ENCODE results near the gene OGDH.

OGDH gene

DNA sequence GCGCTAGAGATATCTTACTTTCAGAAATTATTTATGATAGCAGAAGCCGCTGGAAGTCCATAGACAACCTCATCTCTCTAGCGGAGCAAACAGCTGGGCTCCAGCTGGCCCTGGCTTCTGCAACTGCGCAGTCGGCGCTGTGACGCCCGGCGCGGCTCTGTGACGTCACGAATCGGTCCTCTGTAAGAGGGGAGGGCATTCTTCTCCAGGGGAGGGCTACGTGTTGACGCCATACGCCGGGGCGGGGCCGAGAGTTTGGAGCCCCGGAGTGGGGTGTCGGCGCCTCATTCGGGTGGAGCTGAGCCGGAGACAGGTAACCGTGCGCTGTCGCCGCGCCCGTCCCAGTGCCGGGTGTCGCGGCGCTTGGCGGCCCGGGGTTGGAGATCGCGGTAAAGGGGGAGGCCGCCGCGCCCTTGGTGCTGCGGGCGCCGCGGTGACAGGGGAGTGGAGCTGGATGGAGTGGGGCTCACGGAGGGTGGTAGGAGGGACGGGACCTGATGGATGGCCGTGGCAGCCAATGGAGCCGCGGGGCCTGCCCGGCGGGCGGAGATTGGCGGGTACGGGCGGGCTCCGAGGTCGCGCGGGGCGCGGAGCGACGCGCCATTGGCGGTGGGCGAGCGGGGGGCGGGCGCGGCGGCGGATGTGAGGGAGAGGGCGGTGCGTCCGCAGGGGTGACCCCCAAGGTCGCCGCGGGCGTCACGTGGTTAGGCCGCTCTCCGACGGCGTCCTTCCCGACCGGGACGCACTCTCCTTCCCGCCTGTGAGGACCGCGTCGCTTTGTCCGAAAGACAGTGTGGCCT lies at the start of gene OGDH (continued):
- TF ChIP-seq, protein P1, sequence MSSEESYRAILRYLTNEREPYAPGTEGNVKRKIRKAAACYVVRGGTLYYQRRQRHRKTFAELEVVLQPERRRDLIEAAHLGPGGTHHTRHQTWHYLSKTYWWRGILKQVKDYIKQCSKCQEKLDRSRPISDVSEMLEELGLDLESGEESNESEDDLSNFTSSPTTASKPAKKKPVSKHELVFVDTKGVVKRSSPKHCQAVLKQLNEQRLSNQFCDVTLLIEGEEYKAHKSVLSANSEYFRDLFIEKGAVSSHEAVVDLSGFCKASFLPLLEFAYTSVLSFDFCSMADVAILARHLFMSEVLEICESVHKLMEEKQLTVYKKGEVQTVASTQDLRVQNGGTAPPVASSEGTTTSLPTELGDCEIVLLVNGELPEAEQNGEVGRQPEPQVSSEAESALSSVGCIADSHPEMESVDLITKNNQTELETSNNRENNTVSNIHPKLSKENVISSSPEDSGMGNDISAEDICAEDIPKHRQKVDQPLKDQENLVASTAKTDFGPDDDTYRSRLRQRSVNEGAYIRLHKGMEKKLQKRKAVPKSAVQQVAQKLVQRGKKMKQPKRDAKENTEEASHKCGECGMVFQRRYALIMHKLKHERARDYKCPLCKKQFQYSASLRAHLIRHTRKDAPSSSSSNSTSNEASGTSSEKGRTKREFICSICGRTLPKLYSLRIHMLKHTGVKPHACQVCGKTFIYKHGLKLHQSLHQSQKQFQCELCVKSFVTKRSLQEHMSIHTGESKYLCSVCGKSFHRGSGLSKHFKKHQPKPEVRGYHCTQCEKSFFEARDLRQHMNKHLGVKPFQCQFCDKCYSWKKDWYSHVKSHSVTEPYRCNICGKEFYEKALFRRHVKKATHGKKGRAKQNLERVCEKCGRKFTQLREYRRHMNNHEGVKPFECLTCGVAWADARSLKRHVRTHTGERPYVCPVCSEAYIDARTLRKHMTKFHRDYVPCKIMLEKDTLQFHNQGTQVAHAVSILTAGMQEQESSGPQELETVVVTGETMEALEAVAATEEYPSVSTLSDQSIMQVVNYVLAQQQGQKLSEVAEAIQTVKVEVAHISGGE (tag by site-specific recombination; conservative IDR thresholded peaks at IDR 0.05; ENCODE audit: low read depth), result no peak; the same call in 1 of the 2 replicates
- peak; percentile 97 for TF ChIP-seq GLIS2 (tag by site-specific recombination; IDR thresholded peaks at IDR 0.05)
- no peak for TF ChIP-seq ZNF211 (tag by site-specific recombination; IDR thresholded peaks at IDR 0.05; ENCODE audit: low read depth)
- TF ChIP-seq, protein P2, sequence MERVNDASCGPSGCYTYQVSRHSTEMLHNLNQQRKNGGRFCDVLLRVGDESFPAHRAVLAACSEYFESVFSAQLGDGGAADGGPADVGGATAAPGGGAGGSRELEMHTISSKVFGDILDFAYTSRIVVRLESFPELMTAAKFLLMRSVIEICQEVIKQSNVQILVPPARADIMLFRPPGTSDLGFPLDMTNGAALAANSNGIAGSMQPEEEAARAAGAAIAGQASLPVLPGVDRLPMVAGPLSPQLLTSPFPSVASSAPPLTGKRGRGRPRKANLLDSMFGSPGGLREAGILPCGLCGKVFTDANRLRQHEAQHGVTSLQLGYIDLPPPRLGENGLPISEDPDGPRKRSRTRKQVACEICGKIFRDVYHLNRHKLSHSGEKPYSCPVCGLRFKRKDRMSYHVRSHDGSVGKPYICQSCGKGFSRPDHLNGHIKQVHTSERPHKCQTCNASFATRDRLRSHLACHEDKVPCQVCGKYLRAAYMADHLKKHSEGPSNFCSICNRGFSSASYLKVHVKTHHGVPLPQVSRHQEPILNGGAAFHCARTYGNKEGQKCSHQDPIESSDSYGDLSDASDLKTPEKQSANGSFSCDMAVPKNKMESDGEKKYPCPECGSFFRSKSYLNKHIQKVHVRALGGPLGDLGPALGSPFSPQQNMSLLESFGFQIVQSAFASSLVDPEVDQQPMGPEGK (tag by site-specific recombination; IDR thresholded peaks at IDR 0.05), result peak; percentile 100
- TF ChIP-seq, protein P3, sequence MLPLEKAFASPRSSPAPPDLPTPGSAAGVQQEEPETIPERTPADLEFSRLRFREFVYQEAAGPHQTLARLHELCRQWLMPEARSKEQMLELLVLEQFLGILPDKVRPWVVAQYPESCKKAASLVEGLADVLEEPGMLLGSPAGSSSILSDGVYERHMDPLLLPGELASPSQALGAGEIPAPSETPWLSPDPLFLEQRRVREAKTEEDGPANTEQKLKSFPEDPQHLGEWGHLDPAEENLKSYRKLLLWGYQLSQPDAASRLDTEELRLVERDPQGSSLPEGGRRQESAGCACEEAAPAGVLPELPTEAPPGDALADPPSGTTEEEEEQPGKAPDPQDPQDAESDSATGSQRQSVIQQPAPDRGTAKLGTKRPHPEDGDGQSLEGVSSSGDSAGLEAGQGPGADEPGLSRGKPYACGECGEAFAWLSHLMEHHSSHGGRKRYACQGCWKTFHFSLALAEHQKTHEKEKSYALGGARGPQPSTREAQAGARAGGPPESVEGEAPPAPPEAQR (tag by site-specific recombination; IDR thresholded peaks at IDR 0.05), result no peak
- peak; percentile 93 for TF ChIP-seq ZXDB (tag by site-specific recombination; IDR thresholded peaks at IDR 0.05)
- peak; percentile 91 for TF ChIP-seq ZNF2 (tag by site-specific recombination; IDR thresholded peaks at IDR 0.05)
- TF ChIP-seq ZFP69B (tag by site-specific recombination; IDR thresholded peaks at IDR 0.05), result peak; percentile 22; the same call in 1 of the 2 replicates
- TF ChIP-seq ZNF335 (tag by site-specific recombination; conservative IDR thresholded peaks at IDR 0.05), result peak; percentile 63
- 0 out of 2 replicates have a peak, but pooled peaks have one; percentile 45 for TF ChIP-seq ZNF24 (tag by site-specific recombination; IDR thresholded peaks at IDR 0.05)
- TF ChIP-seq, protein P4, sequence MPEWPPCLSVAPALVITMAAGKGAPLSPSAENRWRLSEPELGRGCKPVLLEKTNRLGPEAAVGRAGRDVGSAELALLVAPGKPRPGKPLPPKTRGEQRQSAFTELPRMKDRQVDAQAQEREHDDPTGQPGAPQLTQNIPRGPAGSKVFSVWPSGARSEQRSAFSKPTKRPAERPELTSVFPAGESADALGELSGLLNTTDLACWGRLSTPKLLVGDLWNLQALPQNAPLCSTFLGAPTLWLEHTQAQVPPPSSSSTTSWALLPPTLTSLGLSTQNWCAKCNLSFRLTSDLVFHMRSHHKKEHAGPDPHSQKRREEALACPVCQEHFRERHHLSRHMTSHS (tag by site-specific recombination; IDR thresholded peaks at IDR 0.05), result no peak
- no peak for TF ChIP-seq ZNF214 (tag by site-specific recombination; IDR thresholded peaks at IDR 0.05; ENCODE audit: borderline replicate concordance)
- TF ChIP-seq, protein P5, sequence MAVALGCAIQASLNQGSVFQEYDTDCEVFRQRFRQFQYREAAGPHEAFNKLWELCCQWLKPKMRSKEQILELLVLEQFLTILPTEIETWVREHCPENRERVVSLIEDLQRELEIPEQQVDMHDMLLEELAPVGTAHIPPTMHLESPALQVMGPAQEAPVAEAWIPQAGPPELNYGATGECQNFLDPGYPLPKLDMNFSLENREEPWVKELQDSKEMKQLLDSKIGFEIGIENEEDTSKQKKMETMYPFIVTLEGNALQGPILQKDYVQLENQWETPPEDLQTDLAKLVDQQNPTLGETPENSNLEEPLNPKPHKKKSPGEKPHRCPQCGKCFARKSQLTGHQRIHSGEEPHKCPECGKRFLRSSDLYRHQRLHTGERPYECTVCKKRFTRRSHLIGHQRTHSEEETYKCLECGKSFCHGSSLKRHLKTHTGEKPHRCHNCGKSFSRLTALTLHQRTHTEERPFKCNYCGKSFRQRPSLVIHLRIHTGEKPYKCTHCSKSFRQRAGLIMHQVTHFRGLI (tag by site-specific recombination; IDR thresholded peaks at IDR 0.05), result peak; percentile 33; the same call in 1 of the 2 replicates
- no peak for TF ChIP-seq ZNF791 (tag by site-specific recombination; IDR thresholded peaks at IDR 0.05)
- TF ChIP-seq, protein P6, sequence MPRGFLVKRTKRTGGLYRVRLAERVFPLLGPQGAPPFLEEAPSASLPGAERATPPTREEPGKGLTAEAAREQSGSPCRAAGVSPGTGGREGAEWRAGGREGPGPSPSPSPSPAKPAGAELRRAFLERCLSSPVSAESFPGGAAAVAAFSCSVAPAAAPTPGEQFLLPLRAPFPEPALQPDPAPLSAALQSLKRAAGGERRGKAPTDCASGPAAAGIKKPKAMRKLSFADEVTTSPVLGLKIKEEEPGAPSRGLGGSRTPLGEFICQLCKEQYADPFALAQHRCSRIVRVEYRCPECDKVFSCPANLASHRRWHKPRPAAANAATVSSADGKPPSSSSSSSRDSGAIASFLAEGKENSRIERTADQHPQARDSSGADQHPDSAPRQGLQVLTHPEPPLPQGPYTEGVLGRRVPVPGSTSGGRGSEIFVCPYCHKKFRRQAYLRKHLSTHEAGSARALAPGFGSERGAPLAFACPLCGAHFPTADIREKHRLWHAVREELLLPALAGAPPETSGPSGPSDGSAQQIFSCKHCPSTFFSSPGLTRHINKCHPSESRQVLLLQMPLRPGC (tag by site-specific recombination; IDR thresholded peaks at IDR 0.05), result peak; percentile 55; the same call in 1 of the 2 replicates
- TF ChIP-seq ZNF629 (tag by site-specific recombination; IDR thresholded peaks at IDR 0.05), result peak; percentile 100
- TF ChIP-seq, protein P7, sequence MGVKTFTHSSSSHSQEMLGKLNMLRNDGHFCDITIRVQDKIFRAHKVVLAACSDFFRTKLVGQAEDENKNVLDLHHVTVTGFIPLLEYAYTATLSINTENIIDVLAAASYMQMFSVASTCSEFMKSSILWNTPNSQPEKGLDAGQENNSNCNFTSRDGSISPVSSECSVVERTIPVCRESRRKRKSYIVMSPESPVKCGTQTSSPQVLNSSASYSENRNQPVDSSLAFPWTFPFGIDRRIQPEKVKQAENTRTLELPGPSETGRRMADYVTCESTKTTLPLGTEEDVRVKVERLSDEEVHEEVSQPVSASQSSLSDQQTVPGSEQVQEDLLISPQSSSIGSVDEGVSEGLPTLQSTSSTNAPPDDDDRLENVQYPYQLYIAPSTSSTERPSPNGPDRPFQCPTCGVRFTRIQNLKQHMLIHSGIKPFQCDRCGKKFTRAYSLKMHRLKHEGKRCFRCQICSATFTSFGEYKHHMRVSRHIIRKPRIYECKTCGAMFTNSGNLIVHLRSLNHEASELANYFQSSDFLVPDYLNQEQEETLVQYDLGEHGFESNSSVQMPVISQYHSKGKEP (tag by site-specific recombination; IDR thresholded peaks at IDR 0.05), result 0 out of 2 replicates have a peak, but pooled peaks have one; percentile 4
- TF ChIP-seq ZNF114 (tag by site-specific recombination; IDR thresholded peaks at IDR 0.05), result no peak
- TF ChIP-seq GFI1B (tag by site-specific recombination; IDR thresholded peaks at IDR 0.05), result no peak
- TF ChIP-seq ZNF571 (tag by site-specific recombination; IDR thresholded peaks at IDR 0.05), result no peak
- no peak for TF ChIP-seq ZNF558 (tag by site-specific recombination; IDR thresholded peaks at IDR 0.05)
- no peak for TF ChIP-seq ZNF514 (tag by site-specific recombination; IDR thresholded peaks at IDR 0.05)
- TF ChIP-seq BCL11B (tag by site-specific recombination; IDR thresholded peaks at IDR 0.05; ENCODE audit: low read depth), result peak; percentile 97
- peak; percentile 94 for TF ChIP-seq SP2 (tag by site-specific recombination; IDR thresholded peaks at IDR 0.05)
